Lung (tissue), 12 donors: ENCODE results near the gene LRRC8A. TPM values are rescaled to one million over a fixed set of nuclear protein-coding genes. Genes with fewer than 3 reads are reported as not detected.

ENCODE experiments used
- ATAC-seq: fragments of 200-7000 bp; cut with Tn5 transposase; one replicate; pipeline ENCODE4 v1.9.1; 2020; ENCODE audit warnings: moderate number of reproducible peaks; ENCODE audit not compliant: insufficient read depth, low FRiP score
- DNase-seq, 3 donors: peaks; one replicate each; pipeline ENCODE4 v3.0.0-alpha.2; 2013 to 2017
- H3K27ac ChIP-seq, 2 donors: one replicate each; pipeline ENCODE4 v1.5.1; 2013; ENCODE audit warnings: mild to moderate bottlenecking in 2 of 2, moderate library complexity in 2 of 2, control low read depth in 1 of 2, inconsistent platforms in 1 of 2, low read depth in 1 of 2, low read length in 1 of 2
- H3K27me3 ChIP-seq, 3 donors: one replicate each; pipeline ENCODE4 v1.5.1; 2013; ENCODE audit warnings: low read length in 2 of 3; ENCODE audit not compliant: control insufficient read depth in 3 of 3, insufficient read depth in 3 of 3
- H3K36me3 ChIP-seq, 4 donors: one replicate each; pipeline ENCODE4 v1.5.1; 2013; ENCODE audit warnings: low read length in 4 of 4, mild to moderate bottlenecking in 1 of 4, moderate library complexity in 1 of 4; ENCODE audit not compliant: control insufficient read depth in 4 of 4, insufficient read depth in 4 of 4
- H3K4me1 ChIP-seq, 5 donors: one replicate each; pipeline ENCODE4 v1.5.1; 2013; ENCODE audit warnings: low read length in 5 of 5, mild to moderate bottlenecking in 2 of 5, moderate library complexity in 1 of 5; ENCODE audit not compliant: control insufficient read depth in 5 of 5, insufficient read depth in 5 of 5
- H3K4me3 ChIP-seq: one replicate; pipeline ENCODE4 v1.5.1; 2013; ENCODE audit warnings: mild to moderate bottlenecking, control low read depth, moderate library complexity
- H3K9ac ChIP-seq, 2 donors: one replicate each; pipeline ENCODE4 v1.5.1; 2013; ENCODE audit warnings: low read length in 2 of 2, control low read depth in 1 of 2; ENCODE audit not compliant: insufficient read depth in 1 of 2
- H3K9me3 ChIP-seq, 4 donors: one replicate each; pipeline ENCODE4 v1.5.1; 2013; ENCODE audit warnings: low read length in 3 of 4, mild to moderate bottlenecking in 1 of 4, moderate library complexity in 1 of 4; ENCODE audit not compliant: control insufficient read depth in 4 of 4, insufficient read depth in 3 of 4
- WGBS, 2 donors: extraction: QIAGEN DNeasy Blood & Tissue Kit; methylation state at CpG; one replicate each; pipeline ENCODE4 v1.1.7; 2013; 5-methylcytosine and 5-hydroxymethylcytosine counted together
- polyA plus RNA-seq, 2 donors: library from polyadenylated mRNA; stranded (reverse); fragments of 200-250 nt; gene quantifications; one replicate each; pipeline ENCODE4 v1.2.1, GENCODE V29; 2013
- total RNA-seq, 2 donors: library from RNA; depleted of rRNA in 1 of 2; stranded (reverse); fragments of >200 nt in 1 of 2; gene quantifications; one replicate each; pipeline ENCODE4 v1.2.1, GENCODE V29; 2014 to 2021
- TF ChIP-seq, protein P1 (sequence below): IDR thresholded peaks from 2 replicates; pipeline ENCODE4 v1.5.1; 2012; ENCODE audit warnings: mild to moderate bottlenecking; ENCODE audit errors: control extremely low read depth, extremely low read depth
- donor health status: control.
- donor health status: control.
- donor health status: Bipolar disorder and iron deficiency.
- donor health status: healthy.
- donor health status: DM: yes; HTN: yes; CAD: no.

Gene LRRC8A
- total and polyA plus RNA-seq, 4 donors, result 26.6 to 66.9 (median 45.6) TPM

DNA sequence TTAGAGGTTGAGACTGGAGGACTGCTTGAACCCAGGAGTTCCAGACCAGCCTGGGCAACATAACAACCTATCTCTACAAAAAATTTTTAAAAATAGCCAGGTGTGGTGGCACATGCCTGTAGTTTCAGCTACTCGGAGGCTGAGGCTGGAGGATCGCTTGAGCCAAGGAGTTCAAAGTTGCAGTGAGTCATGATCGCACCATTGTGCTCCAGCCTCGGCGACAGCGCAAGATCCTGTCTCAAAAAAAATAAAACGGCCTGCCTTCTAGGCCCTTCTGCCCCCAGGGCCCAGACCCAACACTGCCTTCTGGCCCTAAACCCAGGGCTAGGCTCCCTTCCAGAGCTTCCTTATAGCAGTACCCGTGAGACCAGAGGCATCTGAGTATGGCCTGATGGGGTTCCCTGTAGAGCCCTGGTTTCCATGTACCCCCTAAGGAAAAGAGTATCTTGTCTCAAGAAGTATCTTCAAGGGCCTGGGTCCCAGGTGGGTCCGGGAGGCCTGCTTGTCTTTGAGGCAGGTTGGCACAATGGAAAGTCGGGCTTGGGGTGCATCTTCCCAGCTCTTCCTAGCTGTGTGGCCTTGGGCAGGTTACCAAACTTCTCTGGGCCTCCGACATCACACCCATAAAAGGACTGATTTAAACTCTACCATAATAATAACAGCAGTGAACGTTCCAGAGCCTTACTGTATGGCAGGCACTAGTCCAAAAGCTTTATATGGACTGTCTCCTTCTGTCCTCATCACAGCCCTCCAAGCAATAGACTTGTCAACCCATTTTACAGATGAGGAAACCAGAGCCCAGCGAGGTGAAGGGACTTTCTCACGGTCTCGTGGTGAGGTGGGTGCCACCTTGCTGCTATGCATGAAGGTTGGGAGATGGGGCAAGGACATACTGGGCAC, 9.6 kb downstream of the LRRC8A start:
- Histone ChIP-seq H3K4me1 (peaks cover 0 to 24% (median 7%) of the 10 kb centered on the region in 5 donors), H3K4me3 (no peak overlapping the region), H3K9ac (no peak overlapping the region), H3K9me3 (no peaks in the 10 kb centered on the region), H3K36me3 (peaks cover 0 to 44% (median 22%) of the 10 kb centered on the region in 4 donors), H3K27ac (peak overlapping the region; percentile 57 to 83), H3K27me3 (no peaks in the 10 kb centered on the region)
- ATAC-seq, result no peak
- TF ChIP-seq, protein P1, sequence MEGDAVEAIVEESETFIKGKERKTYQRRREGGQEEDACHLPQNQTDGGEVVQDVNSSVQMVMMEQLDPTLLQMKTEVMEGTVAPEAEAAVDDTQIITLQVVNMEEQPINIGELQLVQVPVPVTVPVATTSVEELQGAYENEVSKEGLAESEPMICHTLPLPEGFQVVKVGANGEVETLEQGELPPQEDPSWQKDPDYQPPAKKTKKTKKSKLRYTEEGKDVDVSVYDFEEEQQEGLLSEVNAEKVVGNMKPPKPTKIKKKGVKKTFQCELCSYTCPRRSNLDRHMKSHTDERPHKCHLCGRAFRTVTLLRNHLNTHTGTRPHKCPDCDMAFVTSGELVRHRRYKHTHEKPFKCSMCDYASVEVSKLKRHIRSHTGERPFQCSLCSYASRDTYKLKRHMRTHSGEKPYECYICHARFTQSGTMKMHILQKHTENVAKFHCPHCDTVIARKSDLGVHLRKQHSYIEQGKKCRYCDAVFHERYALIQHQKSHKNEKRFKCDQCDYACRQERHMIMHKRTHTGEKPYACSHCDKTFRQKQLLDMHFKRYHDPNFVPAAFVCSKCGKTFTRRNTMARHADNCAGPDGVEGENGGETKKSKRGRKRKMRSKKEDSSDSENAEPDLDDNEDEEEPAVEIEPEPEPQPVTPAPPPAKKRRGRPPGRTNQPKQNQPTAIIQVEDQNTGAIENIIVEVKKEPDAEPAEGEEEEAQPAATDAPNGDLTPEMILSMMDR, result no peak
- 83 to 91% methylated on average over 15 of the region's 15 CpGs for WGBS, 2 donors
- DNase-seq, result no peak

DNA sequence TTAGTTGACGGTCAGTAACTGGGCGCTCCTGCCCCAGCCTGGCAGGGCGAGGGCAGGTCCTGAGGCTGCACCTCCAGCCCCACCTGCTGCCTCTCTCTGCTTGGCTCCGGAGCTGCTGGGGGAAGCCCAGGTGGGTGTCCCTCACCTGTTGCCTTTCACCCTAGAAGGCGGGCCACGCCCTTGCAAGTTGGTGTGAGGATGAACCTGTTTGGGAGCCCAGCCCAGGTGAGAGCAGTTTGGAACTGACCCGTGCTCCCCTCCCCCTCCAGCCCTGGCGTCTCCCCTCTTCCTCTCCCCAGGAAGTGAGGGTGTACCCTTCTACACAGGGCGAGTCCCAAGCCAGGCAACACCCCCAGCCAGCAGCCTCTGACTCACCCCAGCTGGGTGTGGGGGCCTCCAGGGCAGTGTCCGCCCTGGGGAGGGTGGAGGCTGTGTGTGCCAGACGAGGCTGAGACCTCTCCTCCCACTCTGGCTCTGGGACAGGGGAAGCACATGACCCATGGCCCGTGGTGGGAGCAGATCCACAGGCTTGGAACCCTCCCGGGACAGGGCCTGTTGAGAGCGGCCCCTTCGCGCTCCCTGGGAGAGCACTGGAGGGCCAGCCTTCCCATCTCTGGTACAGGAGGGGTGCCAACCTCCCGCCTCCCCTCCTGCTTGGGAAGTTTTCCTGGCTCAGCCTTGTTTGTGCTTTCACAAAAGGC, 10.4 kb downstream of the LRRC8A start:
- ATAC-seq (peak; percentile 74), DNase-seq (peak; percentile 49 to 79 (median 63))
- Histone ChIP-seq H3K27ac (peak overlapping the region; percentile 70 to 83), H3K27me3 (no peaks in the 10 kb centered on the region), H3K9ac (no peak overlapping the region), H3K4me3 (no peak overlapping the region), H3K9me3 (no peaks in the 10 kb centered on the region), H3K4me1 (peaks cover 0 to 24% (median 7%) of the 10 kb centered on the region in 5 donors), H3K36me3 (peaks cover 0 to 42% (median 22%) of the 10 kb centered on the region in 4 donors)
- TF ChIP-seq, protein P1, result no peak
- WGBS, 2 donors, result 59 to 65% methylated on average over 16 to 17 of the region's 17 CpGs

DNA sequence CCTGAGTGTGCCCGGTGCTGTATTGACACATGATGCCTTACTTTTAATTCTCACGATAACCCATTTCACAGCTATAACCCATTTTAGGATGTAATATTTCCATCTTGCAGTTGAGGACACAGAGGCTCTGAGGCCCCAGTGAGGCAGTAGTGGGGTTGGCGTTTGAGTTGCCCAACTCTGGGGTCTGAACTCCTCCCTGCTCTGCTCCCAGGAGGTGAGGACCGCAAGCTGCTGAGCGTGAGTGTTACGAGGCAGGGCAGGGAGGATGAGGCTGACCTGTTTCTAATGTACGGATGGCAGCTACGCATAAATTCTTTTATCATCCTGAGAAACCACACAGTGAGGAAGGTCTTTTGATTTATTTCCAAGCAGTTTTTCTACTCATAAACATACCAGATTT, 11.4 kb downstream of the LRRC8A start:
- DNase-seq, result no peak
- TF ChIP-seq, protein P1, result no peak
- H3K4me3 ChIP-seq, result no peak overlapping the region
- H3K27me3 ChIP-seq, result no peaks in the 10 kb centered on the region
- 81 to 85% methylated on average over 8 of the region's 8 CpGs for WGBS, 2 donors
- no peaks in the 10 kb centered on the region for H3K9me3 ChIP-seq
- H3K36me3 ChIP-seq, result peaks cover 0 to 42% (median 22%) of the 10 kb centered on the region in 4 donors
- H3K4me1 ChIP-seq, result peaks cover 0 to 22% (median 7%) of the 10 kb centered on the region in 5 donors
- H3K27ac ChIP-seq, result peak overlapping the region; percentile 70 to 83
- H3K9ac ChIP-seq, result no peak overlapping the region
- ATAC-seq, result no peak
